ENCODE measurements around the gene ARHGAP26.

ARHGAP26 gene

DNA sequence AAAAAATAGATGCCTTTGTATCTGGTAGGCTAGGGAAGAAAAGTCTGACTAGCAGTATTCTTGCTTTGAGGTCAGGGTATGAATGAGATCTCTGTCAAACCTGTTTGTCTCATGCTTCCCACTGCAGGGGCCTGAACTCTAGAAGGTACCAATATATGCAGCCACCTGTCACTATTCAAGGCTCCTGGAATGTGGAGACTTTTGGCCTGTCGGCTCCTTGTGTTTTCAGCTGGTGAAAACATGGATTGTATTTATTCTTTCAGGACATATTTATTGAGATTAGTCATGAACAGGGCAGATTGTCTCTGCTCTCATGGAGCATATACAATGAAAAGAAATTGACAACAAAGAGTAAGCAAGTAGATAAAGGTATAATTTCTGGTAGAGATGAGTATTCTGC is 255.8 kb downstream of the ARHGAP26 start:
- H3K9ac ChIP-seq, result no peak overlapping the region
- no peaks in the 10 kb centered on the region for H3K27me3 ChIP-seq (ENCODE audit: insufficient read depth, low read depth)
- H3K4me1 ChIP-seq (ENCODE audit: low read depth, poor library complexity, severe bottlenecking), result peaks cover 64% of the 10 kb centered on the region
- no peak overlapping the region for H2AFZ ChIP-seq (ENCODE audit: low read depth)
- TF ChIP-seq, protein P1, sequence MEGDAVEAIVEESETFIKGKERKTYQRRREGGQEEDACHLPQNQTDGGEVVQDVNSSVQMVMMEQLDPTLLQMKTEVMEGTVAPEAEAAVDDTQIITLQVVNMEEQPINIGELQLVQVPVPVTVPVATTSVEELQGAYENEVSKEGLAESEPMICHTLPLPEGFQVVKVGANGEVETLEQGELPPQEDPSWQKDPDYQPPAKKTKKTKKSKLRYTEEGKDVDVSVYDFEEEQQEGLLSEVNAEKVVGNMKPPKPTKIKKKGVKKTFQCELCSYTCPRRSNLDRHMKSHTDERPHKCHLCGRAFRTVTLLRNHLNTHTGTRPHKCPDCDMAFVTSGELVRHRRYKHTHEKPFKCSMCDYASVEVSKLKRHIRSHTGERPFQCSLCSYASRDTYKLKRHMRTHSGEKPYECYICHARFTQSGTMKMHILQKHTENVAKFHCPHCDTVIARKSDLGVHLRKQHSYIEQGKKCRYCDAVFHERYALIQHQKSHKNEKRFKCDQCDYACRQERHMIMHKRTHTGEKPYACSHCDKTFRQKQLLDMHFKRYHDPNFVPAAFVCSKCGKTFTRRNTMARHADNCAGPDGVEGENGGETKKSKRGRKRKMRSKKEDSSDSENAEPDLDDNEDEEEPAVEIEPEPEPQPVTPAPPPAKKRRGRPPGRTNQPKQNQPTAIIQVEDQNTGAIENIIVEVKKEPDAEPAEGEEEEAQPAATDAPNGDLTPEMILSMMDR (conservative IDR thresholded peaks at IDR 0.05; ENCODE audit: low read depth, low read length), result no peak
- H3K27ac ChIP-seq, result no peak overlapping the region
- no peaks in the 10 kb centered on the region for H4K20me1 ChIP-seq (ENCODE audit: insufficient read depth)
- H3K36me3 ChIP-seq (ENCODE audit: insufficient read depth), result no peaks in the 10 kb centered on the region
- H3K79me2 ChIP-seq (ENCODE audit: insufficient read depth, low read depth), result no peaks in the 10 kb centered on the region
- no peak overlapping the region for H3K4me3 ChIP-seq (IDR thresholded peaks at IDR 0.05; ENCODE audit: insufficient read depth, low read depth, low read length)
- H3K4me2 ChIP-seq, result peak overlapping the region; percentile 75; the same call in 1 of the 2 replicates

DNA sequence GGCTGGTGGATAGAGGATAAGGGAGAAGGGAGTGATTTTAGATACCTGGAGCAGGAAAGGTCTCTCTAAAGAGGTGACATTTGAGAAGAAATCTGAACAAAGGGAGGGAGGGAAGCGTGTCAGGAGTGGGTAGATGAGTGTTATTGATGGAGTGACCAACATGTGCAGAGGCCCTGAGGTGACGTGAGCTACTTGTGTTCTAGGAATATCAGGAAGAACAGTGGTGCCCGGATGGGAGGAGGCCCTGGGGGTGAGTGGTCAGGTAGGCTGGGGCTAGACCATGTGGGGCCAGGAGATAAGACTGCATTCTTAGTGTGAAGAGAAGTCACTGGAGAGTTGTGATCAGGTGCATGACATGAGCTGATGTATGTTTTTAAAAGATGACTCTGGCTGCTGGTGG is 256.2 kb downstream of the ARHGAP26 start:
- Histone ChIP-seq H3K27ac (no peak overlapping the region), H2AFZ (ENCODE audit: low read depth) (no peak overlapping the region), H3K4me2 (peak overlapping the region; percentile 1; the same call in 1 of the 2 replicates), H3K36me3 (ENCODE audit: insufficient read depth) (no peaks in the 10 kb centered on the region), H3K9ac (no peak overlapping the region), H3K4me1 (ENCODE audit: low read depth, poor library complexity, severe bottlenecking) (peaks cover 59% of the 10 kb centered on the region), H4K20me1 (ENCODE audit: insufficient read depth) (no peaks in the 10 kb centered on the region), H3K79me2 (ENCODE audit: insufficient read depth, low read depth) (no peaks in the 10 kb centered on the region), H3K27me3 (ENCODE audit: insufficient read depth, low read depth) (no peaks in the 10 kb centered on the region), H3K4me3 (IDR thresholded peaks at IDR 0.05; ENCODE audit: insufficient read depth, low read depth, low read length) (no peak overlapping the region)
- TF ChIP-seq, protein P1 (conservative IDR thresholded peaks at IDR 0.05; ENCODE audit: low read depth, low read length), result no peak

DNA sequence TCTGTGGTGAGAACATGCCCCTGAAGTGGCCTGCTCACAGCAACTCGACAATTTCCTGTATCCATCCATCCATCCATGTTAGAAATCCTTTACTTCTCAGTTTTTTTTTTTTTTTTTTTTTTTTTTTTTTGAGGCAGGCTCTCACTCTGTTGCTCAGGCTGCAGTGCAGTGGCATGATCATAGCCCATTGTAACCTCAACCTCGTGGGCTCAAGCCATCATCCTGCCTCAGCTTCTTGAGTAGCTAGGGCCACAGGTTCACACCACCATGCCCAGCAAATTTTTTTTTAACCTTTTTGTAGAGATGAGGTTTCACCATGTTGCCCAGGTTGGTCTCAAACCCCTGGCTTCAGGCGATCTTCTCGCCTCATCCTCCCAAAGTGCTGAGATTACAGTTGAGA is 259.1 kb downstream of the ARHGAP26 start:
- Histone ChIP-seq H3K4me3 (IDR thresholded peaks at IDR 0.05; ENCODE audit: insufficient read depth, low read depth, low read length) (no peak overlapping the region), H3K27ac (no peak overlapping the region), H3K9ac (no peak overlapping the region), H3K4me1 (ENCODE audit: low read depth, poor library complexity, severe bottlenecking) (peaks cover 30% of the 10 kb centered on the region), H3K27me3 (ENCODE audit: insufficient read depth, low read depth) (no peaks in the 10 kb centered on the region), H3K4me2 (no peak overlapping the region), H3K36me3 (ENCODE audit: insufficient read depth) (no peaks in the 10 kb centered on the region), H4K20me1 (ENCODE audit: insufficient read depth) (no peaks in the 10 kb centered on the region), H3K79me2 (ENCODE audit: insufficient read depth, low read depth) (no peaks in the 10 kb centered on the region), H2AFZ (ENCODE audit: low read depth) (no peak overlapping the region)
- TF ChIP-seq, protein P1 (conservative IDR thresholded peaks at IDR 0.05; ENCODE audit: low read depth, low read length), result no peak

DNA sequence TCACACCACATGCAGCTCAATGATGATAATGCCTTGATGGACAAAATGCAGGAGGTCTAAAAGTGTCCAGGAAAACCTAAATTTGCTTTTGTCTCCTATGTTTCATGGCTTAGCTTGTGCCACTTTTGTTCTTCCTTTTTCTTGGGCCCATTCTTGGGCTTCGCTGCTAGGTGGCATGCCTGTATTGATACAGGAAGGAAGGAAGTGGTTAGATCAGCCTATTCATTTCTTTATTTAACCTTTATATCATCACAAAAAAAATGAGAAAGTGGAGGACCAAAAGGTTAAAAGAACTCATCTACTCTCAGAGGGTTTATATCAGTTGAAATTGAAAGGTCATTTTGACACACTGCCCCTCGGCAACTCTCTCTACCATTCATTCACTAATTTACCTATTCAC is 260.2 kb downstream of the ARHGAP26 start:
- no peaks in the 10 kb centered on the region for H3K27me3 ChIP-seq (ENCODE audit: insufficient read depth, low read depth)
- peaks cover 20% of the 10 kb centered on the region for H3K4me1 ChIP-seq (ENCODE audit: low read depth, poor library complexity, severe bottlenecking)
- no peak overlapping the region for H3K9ac ChIP-seq
- no peak overlapping the region for H3K27ac ChIP-seq
- TF ChIP-seq, protein P1 (conservative IDR thresholded peaks at IDR 0.05; ENCODE audit: low read depth, low read length), result no peak
- H3K4me2 ChIP-seq, result no peak overlapping the region
- H3K79me2 ChIP-seq (ENCODE audit: insufficient read depth, low read depth), result no peaks in the 10 kb centered on the region
- no peaks in the 10 kb centered on the region for H3K36me3 ChIP-seq (ENCODE audit: insufficient read depth)
- H4K20me1 ChIP-seq (ENCODE audit: insufficient read depth), result no peaks in the 10 kb centered on the region
- H2AFZ ChIP-seq (ENCODE audit: low read depth), result no peak overlapping the region
- no peak overlapping the region for H3K4me3 ChIP-seq (IDR thresholded peaks at IDR 0.05; ENCODE audit: insufficient read depth, low read depth, low read length)
